Measurements from ENCODE around the gene MRPS6.

DNA sequence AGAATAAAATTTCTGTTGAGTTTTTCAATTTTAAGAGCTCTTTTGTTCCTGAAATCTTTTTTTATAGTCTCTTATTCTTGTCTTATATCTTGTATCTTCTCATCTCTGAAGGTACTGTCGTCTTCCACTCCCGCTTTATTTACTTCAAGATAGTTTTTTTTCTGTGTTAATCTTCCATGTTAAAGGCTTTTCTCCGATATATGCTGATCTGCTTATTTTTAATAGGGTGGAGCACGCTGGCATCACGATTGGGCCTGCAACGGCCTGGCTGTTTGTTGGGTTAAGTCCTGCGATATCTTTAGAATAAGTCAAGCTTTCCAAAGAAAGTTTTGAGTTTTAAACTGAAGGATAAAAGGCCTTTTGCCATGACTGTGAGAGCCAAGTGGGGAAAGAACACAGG is 35.7 kb downstream of the MRPS6 start:
- TF ChIP-seq KIAA2018 (CRISPR knock-in tag; IDR thresholded peaks at IDR 0.05; ENCODE audit: borderline replicate concordance): no peak
- no peak for TF ChIP-seq EP300 (IDR thresholded peaks at IDR 0.05; ENCODE audit: low read depth in 2 of 2, low read length in 2 of 2)
- no peak for TF ChIP-seq EP300 (CRISPR knock-in tag; IDR thresholded peaks at IDR 0.05; ENCODE audit: borderline replicate concordance)
- TF ChIP-seq FOXA1 (IDR thresholded peaks at IDR 0.05): no peak
- TF ChIP-seq FOXA1 (CRISPR knock-in tag; IDR thresholded peaks at IDR 0.05): no peak

Data from HepG2 (cell line).